ENCODE results near the gene IWS1. TPM values are rescaled to one million over a fixed set of nuclear protein-coding genes. Genes with fewer than 3 reads are reported as not detected.
"Not testable (repeated sequence)": the region's sequence is repeated elsewhere in the genome, so short reads cannot be mapped to it uniquely, and the experiment has no call there.

Gene IWS1
- total RNA-seq, 2 experiments from 2014 or later: 49.2 to 56.9 TPM

DNA sequence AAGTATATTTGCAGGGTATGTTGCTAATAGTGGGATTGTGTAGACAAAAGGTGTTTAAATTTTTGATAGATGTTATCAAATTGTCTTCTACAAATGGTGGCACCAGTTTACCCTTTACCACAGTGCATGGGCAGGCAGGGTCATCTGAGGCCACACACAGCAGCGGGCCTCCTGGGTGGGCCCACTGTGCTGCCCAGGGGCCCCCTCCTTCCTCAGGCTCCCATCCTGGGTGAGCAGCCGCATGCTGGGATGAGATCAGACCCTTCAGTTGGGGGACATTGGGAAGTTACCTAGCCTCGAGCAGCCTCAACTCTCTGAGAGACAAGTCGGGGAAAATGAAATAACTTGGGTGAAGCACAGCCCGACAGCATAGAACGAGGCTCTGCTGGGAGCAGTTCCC lies 18.9 kb upstream of the IWS1 start:
- H4K20me1 ChIP-seq (ENCODE audit: insufficient read depth, low read length): no peaks in the 10 kb centered on the region
- ChIA-PET POLR2A (no interaction called here), CTCF (ENCODE audit: unreplicated experiment) (no interaction called here)
- no peak for TF ChIP-seq EZH2phosphoT487 (IDR thresholded peaks at IDR 0.05; ENCODE audit: borderline replicate concordance, low read depth, low read length)
- TF ChIP-seq, protein P1, sequence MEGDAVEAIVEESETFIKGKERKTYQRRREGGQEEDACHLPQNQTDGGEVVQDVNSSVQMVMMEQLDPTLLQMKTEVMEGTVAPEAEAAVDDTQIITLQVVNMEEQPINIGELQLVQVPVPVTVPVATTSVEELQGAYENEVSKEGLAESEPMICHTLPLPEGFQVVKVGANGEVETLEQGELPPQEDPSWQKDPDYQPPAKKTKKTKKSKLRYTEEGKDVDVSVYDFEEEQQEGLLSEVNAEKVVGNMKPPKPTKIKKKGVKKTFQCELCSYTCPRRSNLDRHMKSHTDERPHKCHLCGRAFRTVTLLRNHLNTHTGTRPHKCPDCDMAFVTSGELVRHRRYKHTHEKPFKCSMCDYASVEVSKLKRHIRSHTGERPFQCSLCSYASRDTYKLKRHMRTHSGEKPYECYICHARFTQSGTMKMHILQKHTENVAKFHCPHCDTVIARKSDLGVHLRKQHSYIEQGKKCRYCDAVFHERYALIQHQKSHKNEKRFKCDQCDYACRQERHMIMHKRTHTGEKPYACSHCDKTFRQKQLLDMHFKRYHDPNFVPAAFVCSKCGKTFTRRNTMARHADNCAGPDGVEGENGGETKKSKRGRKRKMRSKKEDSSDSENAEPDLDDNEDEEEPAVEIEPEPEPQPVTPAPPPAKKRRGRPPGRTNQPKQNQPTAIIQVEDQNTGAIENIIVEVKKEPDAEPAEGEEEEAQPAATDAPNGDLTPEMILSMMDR (conservative IDR thresholded peaks at IDR 0.05; ENCODE audit: low read length): no peak
- H3K27ac ChIP-seq (ENCODE audit: low read depth, low read length, poor library complexity, severe bottlenecking): no peak overlapping the region
- intact Hi-C loops (cut with micrococcal nuclease; ENCODE audit: unreplicated experiment): no loop called here
- no TSS peak for BruUV-seq (replicated peaks)
- H3K4me3 ChIP-seq (ENCODE audit: low read depth, low read length, poor library complexity, severe bottlenecking): no peak overlapping the region
- no peak overlapping the region for H2AFZ ChIP-seq (ENCODE audit: low read length)
- H3K79me2 ChIP-seq (ENCODE audit: insufficient read depth, low read depth, low read length): no peaks in the 10 kb centered on the region
- H3K4me1 ChIP-seq (ENCODE audit: insufficient read depth, low read length, poor library complexity, severe bottlenecking): no peaks in the 10 kb centered on the region
- no peak for DNase-seq (ENCODE audit: low spot score)
- no peaks in the 10 kb centered on the region for H3K9me3 ChIP-seq (ENCODE audit: low read length)
- H3K36me3 ChIP-seq (ENCODE audit: insufficient read depth, low read length): no peaks in the 10 kb centered on the region
- H3K4me2 ChIP-seq (ENCODE audit: low read length): no peak overlapping the region
- no peaks in the 10 kb centered on the region for H3K9me2 ChIP-seq (ENCODE audit: insufficient read depth, low read length)

DNA sequence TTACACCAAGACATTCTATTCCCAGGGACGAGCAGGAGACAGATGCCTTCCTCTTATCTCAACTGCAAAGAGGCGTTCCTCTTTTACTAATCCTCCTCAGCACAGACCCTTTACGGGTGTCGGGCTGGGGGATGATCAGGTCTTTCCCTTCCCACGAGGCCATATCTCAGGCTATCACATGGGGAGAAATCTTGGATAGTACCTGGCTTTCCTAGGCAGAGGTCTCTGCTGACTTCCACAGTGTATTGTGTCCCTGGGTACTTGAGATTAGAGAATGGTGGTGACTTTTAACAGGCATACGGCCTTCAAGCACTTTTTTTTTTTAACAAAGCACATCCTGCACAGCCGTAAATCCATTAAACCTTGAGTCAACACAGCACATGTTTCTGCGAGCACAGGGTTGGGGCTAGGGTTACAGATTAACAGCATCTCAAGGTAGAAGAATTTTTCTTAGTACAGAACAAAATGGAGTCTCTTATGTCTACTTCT lies 16.8 kb upstream of the IWS1 start:
- CTCF ChIA-PET (ENCODE audit: unreplicated experiment); DNase-seq (ENCODE audit: low spot score); H3K4me2 ChIP-seq (ENCODE audit: low read length); H3K9me3 ChIP-seq (ENCODE audit: low read length); H3K79me2 ChIP-seq (ENCODE audit: insufficient read depth, low read depth, low read length); intact Hi-C loops (cut with micrococcal nuclease; ENCODE audit: unreplicated experiment); POLR2A ChIA-PET; H3K9me2 ChIP-seq (ENCODE audit: insufficient read depth, low read length); H3K4me3 ChIP-seq (ENCODE audit: low read depth, low read length, poor library complexity, severe bottlenecking); H3K4me1 ChIP-seq (ENCODE audit: insufficient read depth, low read length, poor library complexity, severe bottlenecking); H4K20me1 ChIP-seq (ENCODE audit: insufficient read depth, low read length); H2AFZ ChIP-seq (ENCODE audit: low read length); H3K36me3 ChIP-seq (ENCODE audit: insufficient read depth, low read length); H3K27ac ChIP-seq (ENCODE audit: low read depth, low read length, poor library complexity, severe bottlenecking); BruUV-seq (replicated peaks): not testable (repeated sequence)

DNA sequence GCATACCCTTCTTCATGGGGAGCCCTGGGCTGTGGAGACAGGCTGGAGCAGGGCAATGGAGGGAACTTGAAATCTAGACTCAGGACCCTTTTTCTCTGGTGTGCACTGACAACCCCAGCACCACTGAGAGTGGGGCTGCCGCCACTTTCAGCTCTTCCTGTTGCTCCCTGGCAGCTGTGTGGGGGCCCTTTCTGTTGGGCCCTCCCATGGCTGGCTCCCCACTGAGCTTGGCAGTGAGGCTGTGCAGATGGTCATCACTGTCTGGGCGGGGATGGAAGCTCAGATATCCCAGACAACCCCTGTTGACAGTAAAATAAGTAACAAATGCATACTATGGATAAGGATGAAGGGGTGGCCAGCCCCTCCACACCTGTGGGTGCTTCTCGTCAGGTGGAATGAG lies 15.9 kb upstream of the IWS1 start:
- ChIA-PET CTCF (ENCODE audit: unreplicated experiment) (no interaction called here), POLR2A (interaction anchor here (0.6 kb wide), 1 partner anchor 208 kb away, joined by 3 read pairs; no protein-coding TSS in a partner anchor)
- Histone ChIP-seq H3K4me3 (ENCODE audit: low read depth, low read length, poor library complexity, severe bottlenecking) (no peak overlapping the region), H2AFZ (ENCODE audit: low read length) (no peak overlapping the region), H3K9me3 (ENCODE audit: low read length) (no peaks in the 10 kb centered on the region), H3K79me2 (ENCODE audit: insufficient read depth, low read depth, low read length) (no peaks in the 10 kb centered on the region), H3K4me1 (ENCODE audit: insufficient read depth, low read length, poor library complexity, severe bottlenecking) (no peaks in the 10 kb centered on the region), H3K4me2 (ENCODE audit: low read length) (no peak overlapping the region), H3K9me2 (ENCODE audit: insufficient read depth, low read length) (no peaks in the 10 kb centered on the region), H3K27ac (ENCODE audit: low read depth, low read length, poor library complexity, severe bottlenecking) (no peak overlapping the region), H3K36me3 (ENCODE audit: insufficient read depth, low read length) (no peaks in the 10 kb centered on the region), H4K20me1 (ENCODE audit: insufficient read depth, low read length) (no peaks in the 10 kb centered on the region)
- no peak for DNase-seq (ENCODE audit: low spot score)
- TF ChIP-seq, protein P1 (conservative IDR thresholded peaks at IDR 0.05; ENCODE audit: low read length): no peak
- TF ChIP-seq EZH2phosphoT487 (IDR thresholded peaks at IDR 0.05; ENCODE audit: borderline replicate concordance, low read depth, low read length): no peak
- BruUV-seq (replicated peaks): no TSS peak
- intact Hi-C loops (cut with micrococcal nuclease; ENCODE audit: unreplicated experiment): no loop called here

Data from OCI-LY7 (cell line).